GM21717 (cell line): ENCODE results near the gene SOX11.
"Not testable (repeated sequence)": the region's sequence is repeated elsewhere in the genome, so short reads cannot be mapped to it uniquely, and the experiment has no call there.

Experiments
- ATAC-seq: cut with Tn5 transposase; IDR thresholded peaks from one replicate; pipeline ENCODE4 v1.9.1; 2021; ENCODE audit warnings: mild to moderate bottlenecking, moderate library complexity; ENCODE audit not compliant: unreplicated experiment

SOX11 gene

GRCh38 chr2:5691985-5692529 is at the start of gene SOX11:
SOX11 (plus strand) TSS chr2:5692384; CDS start chr2:5692722, 338 bp downstream.
- ATAC-seq, result no peak

GRCh38 chr2:5652734-5653133 is 39.5 kb upstream of the SOX11 start:
- ATAC-seq, result not testable (repeated sequence)

- ATAC-seq, result not testable (repeated sequence)
Observed at GRCh38 chr2:5653756-5654155, 38.4 kb upstream of the SOX11 start.

GRCh38 chr2:5657231-5657630 is 35.0 kb upstream of the SOX11 start:
- ATAC-seq, result no peak

GRCh38 chr2:5660591-5660990 is 31.6 kb upstream of the SOX11 start:
- no peak for ATAC-seq

- ATAC-seq, result no peak
Observed at GRCh38 chr2:5661362-5661761, 30.8 kb upstream of the SOX11 start.

GRCh38 chr2:5664278-5664681 is 27.9 kb upstream of the SOX11 start:
- ATAC-seq, result no peak

- ATAC-seq, result no peak
Observed at GRCh38 chr2:5665066-5665465, 27.1 kb upstream of the SOX11 start.

GRCh38 chr2:5666798-5667197 is 25.4 kb upstream of the SOX11 start:
- ATAC-seq, result no peak

- not testable (repeated sequence) for ATAC-seq
Observed at GRCh38 chr2:5667655-5668054, 24.5 kb upstream of the SOX11 start.

GRCh38 chr2:5668682-5669250 is 23.4 kb upstream of the SOX11 start:
- no peak for ATAC-seq

GRCh38 chr2:5672749-5673144 is 19.4 kb upstream of the SOX11 start:
- no peak for ATAC-seq

GRCh38 chr2:5673145-5674025 is 18.8 kb upstream of the SOX11 start:
- no peak for ATAC-seq

GRCh38 chr2:5674026-5674340 is 18.2 kb upstream of the SOX11 start:
- no peak for ATAC-seq

GRCh38 chr2:5677133-5677532 is 15.1 kb upstream of the SOX11 start:
- no peak for ATAC-seq

GRCh38 chr2:5683471-5683870 is 8.7 kb upstream of the SOX11 start:
- no peak for ATAC-seq

GRCh38 chr2:5685225-5685624 is 7.0 kb upstream of the SOX11 start:
- no peak for ATAC-seq

GRCh38 chr2:5686068-5686467 is 6.1 kb upstream of the SOX11 start:
- ATAC-seq, result no peak

- no peak for ATAC-seq
Observed at GRCh38 chr2:5686536-5686935, 5.6 kb upstream of the SOX11 start.

GRCh38 chr2:5689750-5690149 is 2.4 kb upstream of the SOX11 start:
- ATAC-seq, result no peak

- ATAC-seq, result no peak
Observed at GRCh38 chr2:5690286-5690685, 1.9 kb upstream of the SOX11 start.

GRCh38 chr2:5690718-5691220 is 1.4 kb upstream of the SOX11 start:
- no peak for ATAC-seq
